ENCODE results near the gene NLK. TPM values are rescaled to one million over a fixed set of nuclear protein-coding genes. Genes with fewer than 3 reads are reported as not detected.

Gene NLK
- total and polyA plus RNA-seq, 2 of the 4 experiments (the other 2 are of a cell fraction), result 15.3 to 23.3 TPM

Small RNA genes lying within 50 kb of the gene (microRNA-seq; reads per million reads assigned to microRNA genes)
- gene RF00006 (ENCODE audit: insufficient read depth, insufficient read length) (not detected), gene RF00156 (ENCODE audit: insufficient read depth, insufficient read length) (not detected), gene RF00601 (ENCODE audit: insufficient read depth, insufficient read length) (not detected), gene RPS29P22 (ENCODE audit: insufficient read depth, insufficient read length) (not detected)

Small RNA genes lying within 50 kb of the gene (small RNA-seq; reads per million reads assigned to genes)
- gene RF00006 (0 reads per million in 5 experiments), gene RF00156 (0 to 0.18 (median 0) reads per million in 5 experiments), gene RF00601 (0 reads per million in 5 experiments), gene RPS29P22 (0 reads per million in 5 experiments)

Other genes with a start within 250 kb of the NLK start
- gene NOS2, start 242.1 kb upstream of the NLK start, total RNA-seq (2012; rRNA removed), result under 0.01 TPM in 1 of 2 replicates, not detected in the other
- 0.03 TPM in 1 of 2 replicates, not detected in the other for gene NOS2, start 242.1 kb upstream of the NLK start, polyA plus RNA-seq (2012; rRNA removed)
- 3.2 and 3.3 TPM in 2 replicates for gene LYRM9, start 149.3 kb upstream of the NLK start, total RNA-seq (2012; rRNA removed)
- 4.5 and 4.8 TPM in 2 replicates for gene LYRM9, start 149.3 kb upstream of the NLK start, polyA plus RNA-seq (2012; rRNA removed)

Data from IMR-90 (cell line).